ENCODE data around the gene IFT81.
A peak's percentile ranks its signal among the peaks of the same experiment; 100 is the strongest.
"Not testable (repeated sequence)": the region's sequence is repeated elsewhere in the genome, so short reads cannot be mapped to it uniquely, and the experiment has no call there.

Gene IFT81

DNA sequence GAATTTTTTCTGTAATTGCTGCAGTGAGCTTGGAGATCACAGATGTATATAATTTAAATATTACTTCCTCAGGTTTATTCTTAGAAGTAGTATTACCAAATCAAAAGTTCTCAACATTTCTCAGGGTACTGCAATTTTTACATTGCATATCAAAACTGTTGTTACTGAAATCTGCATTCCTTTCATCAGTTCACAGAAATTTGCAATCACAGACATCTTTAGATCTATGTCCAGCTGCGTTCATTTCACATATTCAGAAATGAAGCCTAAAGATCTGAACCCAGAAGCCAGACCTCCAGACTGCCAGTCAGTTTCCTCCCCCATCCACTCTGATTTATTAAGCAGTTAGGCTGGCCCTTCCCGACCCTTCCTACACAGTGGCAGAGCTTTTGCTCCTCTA lies 18.2 kb upstream of the IFT81 start:
- in situ Hi-C loops (cut with HindIII; ENCODE audit: low pct_ligation_motif_present, low pct_unique_long_range_greater_than_20kb, low sequenced_read_pairs): no loop called here
- DNase-seq: no peak

GRCh38 chr12:110107369-110108281 lies 16.5 kb upstream of the IFT81 start:
- in situ Hi-C loops (cut with HindIII; ENCODE audit: low pct_ligation_motif_present, low pct_unique_long_range_greater_than_20kb, low sequenced_read_pairs): no loop called here

GRCh38 chr12:110108309-110109036 lies 15.7 kb upstream of the IFT81 start:
- in situ Hi-C loops (cut with HindIII; ENCODE audit: low pct_ligation_motif_present, low pct_unique_long_range_greater_than_20kb, low sequenced_read_pairs): no loop called here
- DNase-seq: no peak

More at GRCh38 chr12:110107369-110108281, 16.5 kb upstream of the IFT81 start:
- peak; percentile 69 for DNase-seq

DNA sequence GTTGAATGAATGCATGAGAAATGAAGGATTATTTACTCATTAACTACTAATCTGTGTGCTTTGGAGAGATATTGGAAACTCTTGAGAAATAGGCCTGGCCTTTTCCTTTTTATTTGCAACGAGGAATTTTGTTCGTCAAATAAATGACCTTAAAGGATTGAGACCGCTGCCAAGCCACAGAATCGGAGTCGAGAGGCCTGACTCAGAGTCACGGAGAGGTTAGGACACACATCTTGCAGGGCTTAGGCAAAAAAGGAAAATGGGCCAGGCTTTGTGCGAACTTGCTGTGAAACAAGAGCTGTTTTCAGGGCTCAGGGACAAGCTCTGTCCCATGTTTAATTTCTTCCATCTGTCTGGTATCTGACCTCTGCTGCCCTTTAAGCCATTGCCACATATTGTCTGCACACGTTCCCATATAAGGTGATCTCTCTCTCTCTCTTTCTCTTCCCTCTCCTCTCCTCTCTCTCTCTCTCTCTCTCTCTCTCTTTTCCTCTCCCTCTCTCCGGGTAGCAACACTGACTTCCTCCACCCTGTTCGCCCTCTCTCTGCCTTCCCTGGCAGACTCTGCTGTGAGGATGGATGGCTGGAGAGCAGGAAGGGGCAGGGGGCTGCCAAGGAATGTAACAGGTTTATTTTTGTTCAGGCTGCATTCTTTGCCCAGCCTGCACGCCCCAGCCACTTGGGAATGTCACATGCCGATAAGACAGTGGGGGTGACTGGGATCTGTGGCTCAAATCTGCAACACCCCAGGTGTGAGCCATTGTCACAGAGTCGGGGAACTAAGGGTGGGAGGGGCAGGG lies 14.9 kb upstream of the IFT81 start:
- in situ Hi-C loops (cut with HindIII; ENCODE audit: low pct_ligation_motif_present, low pct_unique_long_range_greater_than_20kb, low sequenced_read_pairs): no loop called here
- peak; percentile 93 for DNase-seq

DNA sequence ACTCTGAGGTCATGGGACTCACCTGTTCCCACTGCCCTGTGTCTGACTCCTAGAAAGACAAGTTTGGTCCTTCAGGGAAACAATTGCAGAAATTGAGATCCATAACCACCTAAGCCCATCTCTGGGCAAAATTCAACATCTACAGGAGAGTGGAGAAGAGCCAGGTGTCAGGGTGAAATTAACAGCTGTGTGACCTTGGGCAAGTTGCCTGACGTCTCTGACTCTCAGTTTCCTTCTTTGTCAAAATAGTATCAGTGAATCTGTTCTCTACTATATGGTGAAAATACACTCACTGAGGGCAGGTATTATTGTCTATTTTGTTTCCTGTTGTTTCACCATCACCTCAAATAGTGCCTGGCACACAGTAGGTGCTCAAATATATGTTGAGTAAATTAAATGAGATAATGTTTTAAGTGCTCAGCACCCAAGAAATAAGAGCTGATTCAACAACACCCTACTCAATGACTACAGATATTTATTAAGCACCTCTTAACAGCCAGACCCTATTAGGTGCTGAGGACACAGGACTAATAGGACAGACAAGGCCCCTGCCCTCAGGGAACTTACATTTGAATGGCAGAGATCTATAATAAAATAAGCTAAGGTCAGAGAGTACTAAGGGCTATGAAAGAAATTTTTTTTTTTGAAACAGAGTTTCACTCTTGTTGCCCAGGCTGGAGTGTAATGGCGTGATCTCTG lies 14.2 kb upstream of the IFT81 start:
- in situ Hi-C loops (cut with HindIII; ENCODE audit: low pct_ligation_motif_present, low pct_unique_long_range_greater_than_20kb, low sequenced_read_pairs): no loop called here
- DNase-seq: no peak

GRCh38 chr12:110111476-110112334 lies 12.5 kb upstream of the IFT81 start:
- in situ Hi-C loops (cut with HindIII; ENCODE audit: low pct_ligation_motif_present, low pct_unique_long_range_greater_than_20kb, low sequenced_read_pairs): no loop called here

GRCh38 chr12:110112335-110112660 lies 11.9 kb upstream of the IFT81 start:
- in situ Hi-C loops (cut with HindIII; ENCODE audit: low pct_ligation_motif_present, low pct_unique_long_range_greater_than_20kb, low sequenced_read_pairs): no loop called here
- no peak for DNase-seq

More at GRCh38 chr12:110111476-110112334, 12.5 kb upstream of the IFT81 start:
- no peak for DNase-seq

GRCh38 chr12:110114528-110114937 lies 9.6 kb upstream of the IFT81 start:
- in situ Hi-C loops (cut with HindIII; ENCODE audit: low pct_ligation_motif_present, low pct_unique_long_range_greater_than_20kb, low sequenced_read_pairs): no loop called here
- no peak for DNase-seq

GRCh38 chr12:110115675-110116074 lies 8.5 kb upstream of the IFT81 start:
- DNase-seq: no peak
- in situ Hi-C loops (cut with HindIII; ENCODE audit: low pct_ligation_motif_present, low pct_unique_long_range_greater_than_20kb, low sequenced_read_pairs): no loop called here

- DNase-seq: no peak
- in situ Hi-C loops (cut with HindIII; ENCODE audit: low pct_ligation_motif_present, low pct_unique_long_range_greater_than_20kb, low sequenced_read_pairs): no loop called here
These were observed 7.5 kb upstream of the IFT81 start for GRCh38 chr12:110116623-110117022.

DNA sequence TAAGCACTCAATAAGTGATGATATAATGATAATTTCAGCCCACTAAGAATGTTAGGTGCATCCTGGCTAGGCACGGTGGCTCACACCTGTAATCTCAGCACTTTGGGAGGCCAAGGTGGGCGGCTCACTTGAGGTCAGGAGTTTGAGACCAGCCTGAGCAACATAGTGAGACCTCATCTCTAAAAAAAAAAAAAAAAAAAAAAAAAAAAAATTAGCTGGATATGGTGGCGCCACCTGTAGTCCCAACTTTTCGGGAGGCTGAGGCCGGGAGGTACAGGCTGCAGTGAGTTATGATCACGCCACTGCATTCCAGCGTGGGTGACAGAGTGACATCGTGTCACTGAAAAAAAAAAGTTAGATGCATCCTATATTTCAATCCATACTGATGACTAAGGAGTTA lies 6.9 kb upstream of the IFT81 start:
- in situ Hi-C loops (cut with HindIII; ENCODE audit: low pct_ligation_motif_present, low pct_unique_long_range_greater_than_20kb, low sequenced_read_pairs); DNase-seq: not testable (repeated sequence)

- DNase-seq: no peak
- in situ Hi-C loops (cut with HindIII; ENCODE audit: low pct_ligation_motif_present, low pct_unique_long_range_greater_than_20kb, low sequenced_read_pairs): no loop called here
These were observed 6.0 kb upstream of the IFT81 start for GRCh38 chr12:110117956-110118685.

- in situ Hi-C loops (cut with HindIII; ENCODE audit: low pct_ligation_motif_present, low pct_unique_long_range_greater_than_20kb, low sequenced_read_pairs): no loop called here
- no peak for DNase-seq
These were observed 1.2 kb upstream of the IFT81 start for GRCh38 chr12:110122929-110123328.

DNA sequence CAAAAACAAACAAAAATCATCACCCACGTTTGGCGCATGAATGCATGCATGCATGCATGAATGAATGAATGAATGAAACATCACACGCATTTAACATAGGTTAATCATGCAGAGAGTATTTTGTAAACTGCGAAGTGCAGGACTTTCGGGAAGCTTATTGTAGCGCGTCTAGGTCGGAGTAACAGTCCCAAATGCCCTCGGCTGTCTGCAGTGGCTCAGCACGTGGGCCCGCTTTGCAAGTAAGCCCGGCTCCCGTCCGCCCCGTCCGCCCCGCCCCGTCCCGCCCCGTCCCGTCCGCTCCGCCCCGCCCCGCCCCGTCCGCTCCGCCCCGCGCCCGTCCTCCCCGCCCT lies 263 bp upstream of the IFT81 start:
- DNase-seq: no peak
- in situ Hi-C loops (cut with HindIII; ENCODE audit: low pct_ligation_motif_present, low pct_unique_long_range_greater_than_20kb, low sequenced_read_pairs): no loop called here

DNA sequence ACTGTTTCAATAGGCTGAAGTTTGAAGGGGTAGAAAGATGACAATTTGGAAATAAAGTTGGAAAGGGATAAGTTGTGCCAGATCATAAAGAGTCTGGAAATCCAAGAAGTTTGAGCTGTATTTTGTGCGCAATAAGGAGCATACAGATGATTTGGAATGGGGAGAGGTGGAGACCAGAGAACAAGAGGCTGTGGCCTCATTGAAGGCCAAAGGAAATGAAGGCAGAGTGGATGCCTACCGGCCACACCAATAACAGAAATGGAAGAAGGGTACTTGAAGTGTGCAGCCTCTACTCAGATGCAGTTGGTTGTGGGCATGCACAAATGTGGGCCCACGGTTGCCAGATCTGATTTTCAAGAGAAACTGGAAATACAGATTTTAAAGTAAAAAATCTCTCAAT lies 2.4 kb downstream of the IFT81 start:
- no peak for DNase-seq
- in situ Hi-C loops (cut with HindIII; ENCODE audit: low pct_ligation_motif_present, low pct_unique_long_range_greater_than_20kb, low sequenced_read_pairs): no loop called here

- no peak for DNase-seq
- in situ Hi-C loops (cut with HindIII; ENCODE audit: low pct_ligation_motif_present, low pct_unique_long_range_greater_than_20kb, low sequenced_read_pairs): no loop called here
These were observed 10.7 kb downstream of the IFT81 start for GRCh38 chr12:110134691-110135411.

DNA sequence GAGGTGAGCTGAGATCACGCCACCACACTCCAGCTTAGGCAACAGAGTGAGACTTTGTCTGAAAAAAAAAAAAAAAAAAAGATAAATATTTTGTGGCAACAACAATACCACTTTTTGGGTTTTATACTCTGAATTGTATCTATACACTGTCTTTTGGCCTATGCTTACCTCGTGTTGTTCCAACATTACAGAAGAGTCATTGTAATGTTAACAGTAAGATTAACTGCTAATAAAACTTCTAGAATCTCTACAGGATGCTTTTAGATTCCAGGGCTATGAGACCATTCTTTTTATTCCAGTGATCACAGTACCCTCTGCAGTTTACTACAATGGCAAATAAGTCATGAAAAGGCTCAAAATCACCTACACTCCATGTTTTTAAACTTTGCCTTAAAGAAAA lies 11.6 kb downstream of the IFT81 start:
- in situ Hi-C loops (cut with HindIII; ENCODE audit: low pct_ligation_motif_present, low pct_unique_long_range_greater_than_20kb, low sequenced_read_pairs): no loop called here
- DNase-seq: no peak
